ENCODE data around the gene PIN1. TPM values are rescaled to one million over a fixed set of nuclear protein-coding genes. Genes with fewer than 3 reads are reported as not detected.

The PIN1 gene
- polyA plus RNA-seq, 3 donors = 49.5 to 118 (median 83.0) TPM

- no peak overlapping the region for H3K27ac ChIP-seq (ENCODE audit: low read depth, low read length)
- 92 to 96% (median 96%) methylated on average over 8 of the region's 8 CpGs for WGBS, 3 donors
Measured at GRCh38 chr19:9872618-9873242, 37.6 kb downstream of the PIN1 start.

DNA sequence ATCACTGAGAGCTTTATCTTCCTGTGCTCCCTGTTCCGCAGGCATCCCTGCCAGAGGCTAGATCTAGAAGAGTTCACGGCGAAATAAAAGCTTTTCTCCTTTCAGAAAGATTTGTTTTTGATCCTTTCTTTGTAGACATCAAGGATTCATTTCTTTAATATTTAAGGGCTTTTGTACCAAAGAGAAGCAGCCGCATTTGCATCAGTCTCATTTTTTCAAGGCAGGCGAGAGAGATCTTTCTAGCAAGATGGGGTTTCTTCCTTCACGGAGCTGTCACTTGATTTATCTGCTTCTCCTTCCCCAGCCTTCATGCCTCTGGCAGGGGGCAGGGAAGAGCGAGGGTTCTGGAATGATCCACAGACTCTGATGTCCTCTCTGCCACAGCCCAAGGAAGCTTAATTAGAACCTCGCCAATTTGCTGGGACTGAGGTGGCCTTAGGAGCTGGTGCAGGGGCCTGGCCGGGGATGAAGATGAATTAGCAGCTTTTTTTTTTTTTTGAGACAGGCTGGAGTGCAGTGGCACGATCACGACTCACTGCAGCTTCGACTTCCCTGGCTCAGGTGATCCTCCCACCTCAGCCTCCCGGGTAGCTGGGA, 40.0 kb downstream of the PIN1 start:
- H3K27ac ChIP-seq (ENCODE audit: low read depth, low read length) = no peak overlapping the region
- WGBS, 3 donors = 73 to 77% (median 75%) methylated on average over 13 of the region's 13 CpGs

GRCh38 chr19:9875796-9876195, 40.7 kb downstream of the PIN1 start:
- 73 to 78% (median 77%) methylated on average over 5 of the region's 5 CpGs for WGBS, 3 donors
- no peak overlapping the region for H3K27ac ChIP-seq (ENCODE audit: low read depth, low read length)

DNA sequence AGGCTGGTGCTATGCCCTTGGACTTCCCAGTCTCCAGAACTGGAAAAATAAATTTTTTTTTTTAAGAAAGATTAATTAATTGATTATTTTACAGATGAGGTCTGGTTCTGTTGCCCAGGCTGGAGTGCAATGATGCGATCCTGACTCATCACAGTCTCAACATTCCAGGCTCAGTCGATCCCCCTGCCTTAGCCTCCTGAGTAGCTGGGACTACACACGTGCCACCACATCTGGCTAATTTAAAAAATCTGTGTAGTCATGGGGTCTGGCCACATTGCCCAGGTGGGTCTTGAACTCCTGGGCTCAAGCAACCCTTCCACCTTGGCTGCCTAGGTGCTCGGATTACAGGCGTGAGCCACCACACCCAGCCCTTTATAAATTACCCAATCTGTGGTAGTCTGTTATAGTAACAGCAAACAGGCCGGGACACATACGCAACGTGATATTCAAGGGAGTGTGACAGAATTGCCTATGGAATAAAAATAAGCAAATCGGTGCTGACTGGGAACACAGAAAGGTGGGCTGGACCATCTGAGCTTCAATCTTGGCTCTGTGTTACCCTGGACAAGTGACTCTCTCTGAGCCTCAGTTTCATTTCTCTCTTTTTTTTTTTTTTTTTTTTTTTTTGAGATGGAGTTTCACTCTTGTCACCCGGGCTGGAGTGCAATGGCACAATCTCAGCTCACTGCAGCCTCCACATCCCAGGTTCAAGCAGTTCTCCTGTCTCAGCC, 42.8 kb downstream of the PIN1 start:
- WGBS, 3 donors = 91 to 93% (median 91%) methylated on average over 10 of the region's 10 CpGs

DNA sequence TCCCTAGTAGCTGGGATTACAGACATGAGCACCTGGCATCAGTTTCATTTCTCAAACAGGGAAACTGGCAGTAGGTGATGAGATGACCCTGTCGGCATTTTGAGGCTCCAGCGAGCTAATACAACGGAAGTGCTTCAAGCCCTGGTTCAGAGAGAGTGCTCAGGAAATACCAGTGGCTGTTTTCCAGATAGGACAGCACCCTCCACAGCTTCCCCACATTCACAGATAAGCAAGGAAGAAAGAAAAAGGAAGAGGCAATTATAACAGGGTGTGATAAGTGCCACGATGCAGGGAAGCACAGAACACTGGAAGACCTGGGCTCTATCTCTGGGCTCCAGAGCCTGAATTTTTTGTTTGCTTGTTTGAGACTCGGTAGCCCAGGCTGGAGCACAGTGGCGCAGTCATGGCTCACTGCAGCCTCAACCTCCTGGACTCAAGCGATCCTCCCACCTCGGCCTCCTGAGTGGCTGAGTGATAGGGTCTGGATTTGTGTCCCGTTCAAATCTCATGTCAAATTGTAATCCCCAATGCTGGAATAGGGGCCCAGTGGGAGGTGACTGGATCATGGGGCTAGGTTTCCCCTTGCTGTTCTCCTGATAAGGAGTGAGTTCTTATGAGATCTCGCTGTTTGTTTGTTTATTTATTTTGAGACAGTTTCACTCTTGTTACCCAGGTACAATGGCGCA, 43.5 kb downstream of the PIN1 start:
- WGBS, 3 donors = 76 to 84% (median 79%) methylated on average over 11 of the region's 11 CpGs

More for the DNA sequence above, 42.8 kb downstream of the PIN1 start:
- H3K27ac ChIP-seq (ENCODE audit: low read depth, low read length) = no peak overlapping the region

DNA sequence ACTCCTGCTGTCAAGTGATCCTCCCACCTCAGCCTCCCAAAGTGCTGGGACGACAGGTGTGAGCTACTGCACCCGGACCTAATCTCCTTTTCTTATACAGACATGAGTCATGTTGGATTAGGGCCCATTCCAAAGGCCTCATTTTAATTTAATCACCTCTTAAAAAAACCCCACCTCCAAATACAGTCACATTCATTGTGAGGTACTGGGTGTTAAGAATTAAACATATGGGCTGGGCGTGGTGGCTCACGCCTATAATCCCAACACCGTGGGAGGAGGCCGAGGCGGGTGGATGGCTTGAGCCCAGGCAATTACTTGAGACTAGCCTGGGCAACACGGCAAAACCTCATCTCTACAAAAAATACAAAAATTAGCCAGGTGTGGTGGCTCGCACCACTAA, 46.6 kb downstream of the PIN1 start:
- 74 to 80% (median 79%) methylated on average over 9 of the region's 9 CpGs for WGBS, 3 donors
- H3K27ac ChIP-seq (ENCODE audit: low read depth, low read length) = no peak overlapping the region

More for the DNA sequence above, 43.5 kb downstream of the PIN1 start:
- no peak overlapping the region for H3K27ac ChIP-seq (ENCODE audit: low read depth, low read length)

DNA sequence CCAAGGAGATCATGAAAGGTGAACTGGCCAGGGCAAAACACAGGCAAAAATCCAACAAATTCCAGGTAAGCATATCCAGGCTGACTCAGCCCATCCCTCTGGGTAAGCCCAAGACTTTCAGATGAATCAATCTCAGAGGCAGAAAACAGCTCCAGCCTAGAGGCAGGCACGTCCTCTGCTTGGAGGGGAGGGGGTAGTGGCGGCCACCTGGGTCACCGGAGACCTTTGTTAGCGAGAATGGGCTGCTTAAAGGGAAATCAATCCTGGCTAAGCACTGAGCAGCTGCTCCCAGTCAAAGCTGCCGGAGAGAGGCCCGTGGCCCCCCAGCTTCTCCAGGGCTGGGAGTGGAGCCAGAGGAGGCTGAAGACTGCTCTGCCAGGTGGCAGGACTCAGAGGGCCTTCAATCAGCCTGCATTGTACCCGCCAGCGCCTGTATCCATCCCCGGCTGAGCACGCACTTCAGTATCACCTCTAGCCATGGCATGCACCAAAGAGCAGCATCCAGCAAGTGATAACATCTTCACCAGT, 48.2 kb downstream of the PIN1 start:
- 31 to 69% (median 66%) methylated on average over 10 of the region's 10 CpGs for WGBS, 3 donors
- H3K27ac ChIP-seq (ENCODE audit: low read depth, low read length) = no peak overlapping the region

GRCh38 chr19:9883764-9884163, 48.6 kb downstream of the PIN1 start:
- WGBS, 3 donors = 72 to 84% (median 81%) methylated on average over 12 of the region's 12 CpGs

DNA sequence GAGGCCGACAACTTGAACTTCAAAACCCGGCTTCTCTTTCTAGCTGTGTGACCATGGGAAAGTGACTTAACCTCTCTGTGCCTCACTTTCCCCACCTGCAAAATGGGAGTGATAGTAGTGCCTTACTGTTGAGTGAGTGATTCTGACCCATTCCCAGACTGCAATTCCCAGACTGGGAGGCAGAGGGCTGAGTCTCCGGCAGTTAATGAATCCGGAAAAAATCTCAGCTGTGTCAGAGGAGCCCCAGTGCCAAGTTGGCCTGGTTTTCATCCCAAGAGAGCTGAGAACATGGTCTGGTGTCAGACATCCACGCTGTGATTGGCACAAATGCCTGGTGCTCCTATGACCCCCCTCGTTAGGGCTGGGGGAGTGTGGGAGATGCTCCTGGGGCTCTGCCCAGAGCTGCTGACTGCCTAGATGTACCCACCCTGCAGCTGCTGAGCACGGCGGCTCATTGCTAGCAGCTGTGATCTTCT, 50.0 kb downstream of the PIN1 start:
- 40 to 44% (median 43%) methylated on average over 8 of the region's 8 CpGs for WGBS, 3 donors
- no peak overlapping the region for H3K27ac ChIP-seq (ENCODE audit: low read depth, low read length)

More at GRCh38 chr19:9883764-9884163, 48.6 kb downstream of the PIN1 start:
- H3K27ac ChIP-seq (ENCODE audit: low read depth, low read length) = no peak overlapping the region

DNA sequence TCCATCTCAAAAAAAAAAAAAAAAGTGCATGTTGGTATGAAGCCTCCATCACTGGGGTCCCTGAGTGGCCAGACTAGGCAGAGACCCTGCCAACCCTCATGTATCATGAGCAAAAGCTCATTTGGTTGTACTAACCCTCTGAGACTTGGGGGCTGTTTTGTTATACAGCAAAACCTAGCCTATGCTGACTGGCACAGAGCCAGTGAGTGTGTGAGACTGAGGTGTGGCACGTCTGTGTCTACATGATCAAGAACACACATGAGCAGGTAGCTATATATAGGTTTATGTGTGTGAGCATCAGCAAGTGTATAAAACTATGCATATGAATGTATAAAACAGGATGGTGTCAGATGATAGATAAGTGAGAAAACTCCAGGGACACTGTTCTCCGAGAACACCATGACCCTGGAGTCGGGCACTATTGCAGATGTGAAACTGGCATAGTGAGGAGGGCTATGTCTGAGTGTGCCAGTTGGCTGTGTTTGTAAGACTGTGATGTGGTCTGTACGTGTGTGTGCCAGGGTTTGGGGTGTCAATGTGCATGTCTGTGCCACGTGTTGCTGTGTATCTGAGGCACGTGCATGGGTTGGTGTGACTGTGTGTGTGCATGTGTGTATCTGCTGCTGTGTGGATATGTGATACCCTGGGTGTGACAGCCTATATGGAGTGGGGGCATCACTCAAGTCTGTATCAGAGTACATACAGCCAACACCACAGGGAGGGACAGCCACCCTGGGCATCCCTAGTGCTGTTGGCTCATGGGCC, 56.7 kb downstream of the PIN1 start:
- WGBS, 3 donors = 69 to 74% (median 72%) methylated on average over 6 of the region's 6 CpGs
- no peak overlapping the region for H3K27ac ChIP-seq (ENCODE audit: low read depth, low read length)

Other genes starting within 250 kb of the PIN1 start
- 10 to 100 TPM; 11.8 to 20.6 (median 17.0) TPM for gene ZNF561, start 214.1 kb upstream of the PIN1 start, polyA plus RNA-seq
- 1 to 10 TPM; 4.6 to 9.3 (median 7.3) TPM for gene ZNF562, start 160.2 kb upstream of the PIN1 start, polyA plus RNA-seq
- 10 to 100 TPM in 1 of 3 donors, 1 to 10 TPM in 2; 2.6 to 10.1 (median 4.3) TPM for gene ZNF846, start 66.6 kb upstream of the PIN1 start, polyA plus RNA-seq
- gene FBXL12, start 16.2 kb upstream of the PIN1 start, polyA plus RNA-seq = 10 to 100 TPM; 10.2 to 25.7 (median 19.3) TPM
- gene UBL5, start 7.4 kb upstream of the PIN1 start, polyA plus RNA-seq = 100 to 1,000 TPM; 276 to 718 (median 639) TPM
- gene OLFM2, start 101.2 kb downstream of the PIN1 start, polyA plus RNA-seq = 10 to 100 TPM in 2 of 3 donors, 1 to 10 TPM in 1; 8.7 to 61.4 (median 17.2) TPM
- 10 to 100 TPM; 12.9 to 62.2 (median 43.2) TPM for gene COL5A3, start 175.2 kb downstream of the PIN1 start, polyA plus RNA-seq
- under 1 TPM in 1 of 3 donors, not detected in 2; 0.12 TPM for gene RDH8, start 178.2 kb downstream of the PIN1 start, polyA plus RNA-seq

All from adipose tissue (tissue), 3 donors.